Aortic smooth muscle cell (primary cell): Measurements from ENCODE around the gene CERKL. TPM values are rescaled to one million over a fixed set of nuclear protein-coding genes. Genes with fewer than 3 reads are reported as not detected.

Source experiments
- total RNA-seq: library from RNA; depleted of rRNA; stranded (reverse); fragments of >200 nt; gene quantifications from 2 replicates; pipeline ENCODE4 v1.2.3, GENCODE V29; 2014

Gene CERKL, protein sequence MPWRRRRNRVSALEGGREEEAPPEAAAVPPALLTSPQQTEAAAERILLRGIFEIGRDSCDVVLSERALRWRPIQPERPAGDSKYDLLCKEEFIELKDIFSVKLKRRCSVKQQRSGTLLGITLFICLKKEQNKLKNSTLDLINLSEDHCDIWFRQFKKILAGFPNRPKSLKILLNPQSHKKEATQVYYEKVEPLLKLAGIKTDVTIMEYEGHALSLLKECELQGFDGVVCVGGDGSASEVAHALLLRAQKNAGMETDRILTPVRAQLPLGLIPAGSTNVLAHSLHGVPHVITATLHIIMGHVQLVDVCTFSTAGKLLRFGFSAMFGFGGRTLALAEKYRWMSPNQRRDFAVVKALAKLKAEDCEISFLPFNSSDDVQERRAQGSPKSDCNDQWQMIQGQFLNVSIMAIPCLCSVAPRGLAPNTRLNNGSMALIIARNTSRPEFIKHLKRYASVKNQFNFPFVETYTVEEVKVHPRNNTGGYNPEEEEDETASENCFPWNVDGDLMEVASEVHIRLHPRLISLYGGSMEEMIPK
- total RNA-seq, result 0.13 and 0.19 TPM in 2 replicates

DNA sequence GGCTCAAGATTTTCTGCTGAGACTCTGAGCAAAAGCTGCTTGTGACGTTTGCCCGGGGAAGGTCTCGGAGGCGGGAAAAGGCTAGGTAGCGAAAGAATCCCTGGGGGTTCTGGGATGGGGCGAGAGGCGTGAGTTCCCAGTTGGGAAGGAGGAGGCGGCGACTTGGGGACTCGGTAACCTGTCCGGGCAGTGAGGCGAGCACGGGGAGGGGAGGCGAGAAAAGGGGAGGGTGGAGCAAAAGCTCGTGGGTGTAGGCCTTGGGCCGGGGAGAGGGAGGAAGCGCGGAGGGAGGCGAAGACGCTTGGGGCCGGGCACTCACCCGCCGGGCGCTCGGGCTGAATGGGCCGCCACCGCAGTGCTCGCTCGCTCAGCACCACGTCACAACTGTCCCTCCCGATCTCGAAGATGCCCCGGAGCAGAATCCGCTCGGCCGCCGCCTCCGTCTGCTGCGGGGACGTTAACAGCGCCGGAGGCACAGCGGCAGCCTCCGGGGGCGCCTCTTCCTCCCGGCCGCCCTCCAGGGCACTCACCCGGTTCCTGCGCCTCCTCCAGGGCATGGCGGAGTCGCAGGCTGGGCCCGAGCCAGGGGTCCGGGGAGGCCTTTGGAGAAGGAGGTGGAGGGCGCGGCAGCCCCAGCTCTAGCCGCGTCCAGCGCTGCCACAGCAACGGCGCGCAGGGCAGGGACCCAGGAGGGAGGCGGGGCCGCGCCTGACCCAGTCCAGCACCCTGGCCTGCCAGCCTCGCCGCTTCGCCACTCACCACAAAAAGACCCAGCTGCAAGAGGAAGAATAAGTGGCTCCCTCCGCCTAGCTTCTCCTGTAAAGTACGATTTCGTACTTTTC, at the start of gene CERKL:
CERKL (minus strand) TSS at position 656 of the 842 bp plus-strand sequence; CDS start at position 557, 99 bp downstream.

DNA sequence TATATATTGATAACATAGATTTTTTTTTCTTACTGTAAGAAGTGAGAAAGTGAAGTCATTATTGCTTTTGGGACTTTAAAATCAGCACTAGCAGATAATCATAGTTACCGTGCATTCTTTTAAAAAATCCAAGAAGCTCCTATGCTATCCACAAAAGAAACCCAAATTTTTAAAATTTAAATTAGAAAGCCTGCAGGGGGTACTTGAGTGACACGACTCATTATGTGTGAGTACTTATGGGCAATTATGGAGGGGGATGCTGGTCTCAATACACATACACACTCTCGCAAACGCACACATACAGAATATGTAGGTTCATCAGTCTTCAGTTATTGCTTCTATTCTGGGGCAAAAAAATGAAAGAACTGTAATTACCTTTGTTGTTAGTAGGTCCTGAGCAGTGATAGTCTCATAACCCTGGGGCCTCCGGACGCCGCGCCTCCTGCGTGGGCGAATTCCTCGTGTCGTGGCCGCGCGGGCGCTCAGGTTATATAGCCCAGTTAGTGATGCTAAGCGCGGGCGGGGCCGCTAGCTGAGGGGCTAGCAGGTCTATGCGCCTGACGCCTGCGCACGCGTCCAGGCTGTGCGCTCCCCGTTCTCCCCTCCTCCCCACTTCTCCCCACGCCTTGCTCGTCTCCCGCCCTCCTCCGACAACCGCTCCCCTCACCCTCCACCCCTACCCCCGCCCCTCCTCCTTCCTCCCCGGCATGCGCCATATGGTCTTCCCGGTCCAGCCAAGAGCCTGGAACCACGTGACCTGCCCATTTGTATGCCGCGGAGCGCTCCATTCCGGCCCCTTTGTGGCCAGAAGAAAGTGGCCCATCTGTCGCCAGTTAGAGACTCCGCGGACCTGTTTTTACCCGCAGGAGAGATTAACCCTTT, 23.4 kb upstream of the CERKL start, which contains the start of gene NEUROD1:
NEUROD1 (minus strand) TSS at position 463 of the 882 bp plus-strand sequence. CDS start 1,657 bp downstream, outside the sequence.

Other genes with a start within 250 kb of the CERKL start
- gene ITGA4, start 199.7 kb downstream of the CERKL start, total RNA-seq, result 23.0 and 29.1 TPM in 2 replicates
- gene NEUROD1, start 23.4 kb upstream of the CERKL start, total RNA-seq, result not detected in 2 replicates
- gene ITPRID2, start 234.6 kb upstream of the CERKL start, total RNA-seq, result 174 and 208 TPM in 2 replicates